ENCODE data around the gene GTF3C2. TPM values are rescaled to one million over a fixed set of nuclear protein-coding genes. Genes with fewer than 3 reads are reported as not detected.

GTF3C2 gene
- total RNA-seq, 1 donor from 2014 or later, result 61.3 TPM

DNA sequence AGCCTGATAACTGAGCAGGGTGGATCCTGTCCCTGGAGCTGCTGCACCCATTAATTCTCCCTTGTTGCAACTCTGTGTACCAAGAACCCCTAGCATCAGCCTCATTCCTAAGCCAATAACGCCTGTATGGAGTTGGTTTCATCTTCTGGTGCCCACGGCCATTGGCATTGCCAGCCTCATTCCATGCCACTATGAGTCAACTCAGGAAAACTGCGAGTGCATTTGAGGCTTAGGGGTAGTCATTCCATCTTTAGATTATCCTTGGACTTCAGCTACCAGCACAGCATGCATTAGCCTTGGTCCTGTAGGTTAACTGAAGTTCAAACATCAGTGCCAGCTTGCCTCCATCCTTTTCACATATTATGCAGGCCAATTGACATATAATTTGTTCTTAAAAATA is 75.7 kb downstream of the GTF3C2 start:
- peaks cover 9% of the 10 kb centered on the region for H3K4me1 ChIP-seq (ENCODE audit: insufficient read depth, low read length)
- no peaks in the 10 kb centered on the region for H3K36me3 ChIP-seq (ENCODE audit: insufficient read depth, low read length)
- TF ChIP-seq, protein P1, sequence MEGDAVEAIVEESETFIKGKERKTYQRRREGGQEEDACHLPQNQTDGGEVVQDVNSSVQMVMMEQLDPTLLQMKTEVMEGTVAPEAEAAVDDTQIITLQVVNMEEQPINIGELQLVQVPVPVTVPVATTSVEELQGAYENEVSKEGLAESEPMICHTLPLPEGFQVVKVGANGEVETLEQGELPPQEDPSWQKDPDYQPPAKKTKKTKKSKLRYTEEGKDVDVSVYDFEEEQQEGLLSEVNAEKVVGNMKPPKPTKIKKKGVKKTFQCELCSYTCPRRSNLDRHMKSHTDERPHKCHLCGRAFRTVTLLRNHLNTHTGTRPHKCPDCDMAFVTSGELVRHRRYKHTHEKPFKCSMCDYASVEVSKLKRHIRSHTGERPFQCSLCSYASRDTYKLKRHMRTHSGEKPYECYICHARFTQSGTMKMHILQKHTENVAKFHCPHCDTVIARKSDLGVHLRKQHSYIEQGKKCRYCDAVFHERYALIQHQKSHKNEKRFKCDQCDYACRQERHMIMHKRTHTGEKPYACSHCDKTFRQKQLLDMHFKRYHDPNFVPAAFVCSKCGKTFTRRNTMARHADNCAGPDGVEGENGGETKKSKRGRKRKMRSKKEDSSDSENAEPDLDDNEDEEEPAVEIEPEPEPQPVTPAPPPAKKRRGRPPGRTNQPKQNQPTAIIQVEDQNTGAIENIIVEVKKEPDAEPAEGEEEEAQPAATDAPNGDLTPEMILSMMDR (IDR thresholded peaks at IDR 0.05; ENCODE audit: insufficient read depth, low read depth, low read length), result no peak
- no peak for TF ChIP-seq EZH2 (IDR thresholded peaks at IDR 0.05; ENCODE audit: insufficient read depth, low read length)
- H3K27ac ChIP-seq (ENCODE audit: low read depth, low read length), result no peak overlapping the region
- DNase-seq (ENCODE audit: low read depth) (no peak), FAIRE-seq (no peak)
- H3K27me3 ChIP-seq (ENCODE audit: insufficient read depth, low read length), result peaks cover 29% of the 10 kb centered on the region
- Mint-ChIP-seq H3K27me3 (ENCODE audit: low read depth, unreplicated experiment) (peaks cover 22% of the 10 kb centered on the region), H3K4me3 (ENCODE audit: unreplicated experiment) (no peak overlapping the region), H3K4me1 (ENCODE audit: low read depth, unreplicated experiment) (peaks cover 19% of the 10 kb centered on the region), H3K36me3 (ENCODE audit: low read depth, unreplicated experiment) (no peaks in the 10 kb centered on the region), H3K9me3 (ENCODE audit: unreplicated experiment) (no peaks in the 10 kb centered on the region), H3K27ac (ENCODE audit: unreplicated experiment) (no peak overlapping the region)
- no peak overlapping the region for H3K4me2 ChIP-seq (ENCODE audit: low read length)
- no peaks in the 10 kb centered on the region for H3K79me2 ChIP-seq (ENCODE audit: insufficient read depth, low read length)
- no peak overlapping the region for H3K9ac ChIP-seq (ENCODE audit: low read length)
- H3K9me3 ChIP-seq (ENCODE audit: insufficient read depth, low read depth, low read length), result no peaks in the 10 kb centered on the region
- no peaks in the 10 kb centered on the region for H4K20me1 ChIP-seq (ENCODE audit: insufficient read depth, low read length)
- H2AFZ ChIP-seq (ENCODE audit: low read depth, low read length), result no peak overlapping the region
- H3K4me3 ChIP-seq (ENCODE audit: insufficient read depth, low read depth, low read length), result no peak overlapping the region

DNA sequence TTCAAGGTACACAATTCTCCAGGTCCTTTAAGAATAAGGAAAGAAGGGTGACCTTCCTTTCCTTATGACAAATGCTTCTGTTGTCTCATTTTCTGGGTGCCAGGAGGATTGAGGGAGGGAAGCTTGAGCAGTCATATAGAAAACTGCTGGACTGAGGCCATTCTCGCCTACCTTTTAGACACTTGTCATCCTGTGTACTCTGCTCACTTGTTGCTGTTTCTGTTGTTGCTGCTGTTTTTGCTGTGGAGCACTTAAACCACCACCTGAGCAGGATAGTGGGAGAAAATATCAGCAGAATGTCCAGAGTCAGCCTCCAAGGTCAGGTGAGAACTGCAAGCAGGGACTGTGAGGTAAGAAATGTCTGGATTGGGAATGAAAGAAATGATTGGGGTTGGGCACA is 78.6 kb downstream of the GTF3C2 start:
- no peak overlapping the region for H3K4me3 Mint-ChIP-seq (ENCODE audit: unreplicated experiment)
- H3K9ac ChIP-seq (ENCODE audit: low read length), result no peak overlapping the region
- H3K36me3 Mint-ChIP-seq (ENCODE audit: low read depth, unreplicated experiment), result no peaks in the 10 kb centered on the region
- no peaks in the 10 kb centered on the region for H3K36me3 ChIP-seq (ENCODE audit: insufficient read depth, low read length)
- H3K27ac Mint-ChIP-seq (ENCODE audit: unreplicated experiment), result no peak overlapping the region
- no peaks in the 10 kb centered on the region for H3K9me3 Mint-ChIP-seq (ENCODE audit: unreplicated experiment)
- H3K9me3 ChIP-seq (ENCODE audit: insufficient read depth, low read depth, low read length), result no peaks in the 10 kb centered on the region
- H3K4me1 Mint-ChIP-seq (ENCODE audit: low read depth, unreplicated experiment), result peaks cover 17% of the 10 kb centered on the region
- H3K79me2 ChIP-seq (ENCODE audit: insufficient read depth, low read length), result no peaks in the 10 kb centered on the region
- no peak for FAIRE-seq
- no peak overlapping the region for H3K27ac ChIP-seq (ENCODE audit: low read depth, low read length)
- H3K4me2 ChIP-seq (ENCODE audit: low read length), result no peak overlapping the region
- H3K4me1 ChIP-seq (ENCODE audit: insufficient read depth, low read length), result peaks cover 9% of the 10 kb centered on the region
- DNase-seq (ENCODE audit: low read depth), result no peak
- H3K4me3 ChIP-seq (ENCODE audit: insufficient read depth, low read depth, low read length), result no peak overlapping the region
- TF ChIP-seq EZH2 (IDR thresholded peaks at IDR 0.05; ENCODE audit: insufficient read depth, low read length), result no peak
- TF ChIP-seq, protein P1 (IDR thresholded peaks at IDR 0.05; ENCODE audit: insufficient read depth, low read depth, low read length), result no peak
- peaks cover 36% of the 10 kb centered on the region for H3K27me3 Mint-ChIP-seq (ENCODE audit: low read depth, unreplicated experiment)
- peaks cover 16% of the 10 kb centered on the region for H3K27me3 ChIP-seq (ENCODE audit: insufficient read depth, low read length)
- H2AFZ ChIP-seq (ENCODE audit: low read depth, low read length), result no peak overlapping the region
- H4K20me1 ChIP-seq (ENCODE audit: insufficient read depth, low read length), result no peaks in the 10 kb centered on the region

Other genes with a start within 250 kb of the GTF3C2 start
- gene CGREF1, start 237.6 kb downstream of the GTF3C2 start, total RNA-seq, result 1.8 and 3.0 TPM in 2 replicates
- gene ABHD1, start 232.9 kb downstream of the GTF3C2 start, total RNA-seq, result not detected in 2 replicates
- 48.9 and 49.2 TPM in 2 replicates for gene PREB, start 222.1 kb downstream of the GTF3C2 start, total RNA-seq
- gene PRR30, start 217.4 kb downstream of the GTF3C2 start, total RNA-seq, result not detected in 2 replicates
- not detected in 2 replicates for gene TCF23, start 207.8 kb downstream of the GTF3C2 start, total RNA-seq
- 62.9 and 66.9 TPM in 2 replicates for gene ATRAID, start 144.7 kb downstream of the GTF3C2 start, total RNA-seq
- 43.9 and 54.0 TPM in 2 replicates for gene SLC5A6, start 144.5 kb downstream of the GTF3C2 start, total RNA-seq
- 50.7 and 51.2 TPM in 2 replicates for gene CAD, start 139.4 kb downstream of the GTF3C2 start, total RNA-seq
- 0.16 and 0.34 TPM in 2 replicates for gene SLC30A3, start 93.7 kb downstream of the GTF3C2 start, total RNA-seq
- not detected in 2 replicates for gene DNAJC5G, start 81.3 kb downstream of the GTF3C2 start, total RNA-seq
- gene TRIM54, start 74.3 kb downstream of the GTF3C2 start, total RNA-seq, result not detected in 2 replicates
- 1.1 and 1.5 TPM in 2 replicates for gene UCN, start 48.3 kb downstream of the GTF3C2 start, total RNA-seq
- 54.0 and 55.7 TPM in 2 replicates for gene MPV17, start 33.7 kb downstream of the GTF3C2 start, total RNA-seq
- gene EIF2B4, start 13.6 kb upstream of the GTF3C2 start, total RNA-seq, result 43.3 and 47.3 TPM in 2 replicates
- gene SNX17, start 13.9 kb upstream of the GTF3C2 start, total RNA-seq, result 69.9 and 86.6 TPM in 2 replicates
- 13.5 and 13.7 TPM in 2 replicates for gene ZNF513, start 24.0 kb upstream of the GTF3C2 start, total RNA-seq
- gene PPM1G, start 52.8 kb upstream of the GTF3C2 start, total RNA-seq, result 77.3 and 79.0 TPM in 2 replicates
- gene NRBP1, start 71.9 kb upstream of the GTF3C2 start, total RNA-seq, result 119 and 127 TPM in 2 replicates
- 1.4 and 1.9 TPM in 2 replicates for gene KRTCAP3, start 85.6 kb upstream of the GTF3C2 start, total RNA-seq
- gene IFT172, start 133.0 kb upstream of the GTF3C2 start, total RNA-seq, result 15.4 and 17.6 TPM in 2 replicates
- gene FNDC4, start 138.4 kb upstream of the GTF3C2 start, total RNA-seq, result 6.9 and 7.3 TPM in 2 replicates
- not detected in 2 replicates for gene GCKR, start 140.1 kb upstream of the GTF3C2 start, total RNA-seq
- gene ZNF512, start 226.3 kb upstream of the GTF3C2 start, total RNA-seq, result 27.5 and 32.5 TPM in 2 replicates